NCI-H774 (cell line): ENCODE results near the gene SNAP25.

Source experiments
- DNase-seq: peaks from one replicate; lab custom pipeline; 2025; lab: John Stamatoyannopoulos, UW

SNAP25 gene

DNA sequence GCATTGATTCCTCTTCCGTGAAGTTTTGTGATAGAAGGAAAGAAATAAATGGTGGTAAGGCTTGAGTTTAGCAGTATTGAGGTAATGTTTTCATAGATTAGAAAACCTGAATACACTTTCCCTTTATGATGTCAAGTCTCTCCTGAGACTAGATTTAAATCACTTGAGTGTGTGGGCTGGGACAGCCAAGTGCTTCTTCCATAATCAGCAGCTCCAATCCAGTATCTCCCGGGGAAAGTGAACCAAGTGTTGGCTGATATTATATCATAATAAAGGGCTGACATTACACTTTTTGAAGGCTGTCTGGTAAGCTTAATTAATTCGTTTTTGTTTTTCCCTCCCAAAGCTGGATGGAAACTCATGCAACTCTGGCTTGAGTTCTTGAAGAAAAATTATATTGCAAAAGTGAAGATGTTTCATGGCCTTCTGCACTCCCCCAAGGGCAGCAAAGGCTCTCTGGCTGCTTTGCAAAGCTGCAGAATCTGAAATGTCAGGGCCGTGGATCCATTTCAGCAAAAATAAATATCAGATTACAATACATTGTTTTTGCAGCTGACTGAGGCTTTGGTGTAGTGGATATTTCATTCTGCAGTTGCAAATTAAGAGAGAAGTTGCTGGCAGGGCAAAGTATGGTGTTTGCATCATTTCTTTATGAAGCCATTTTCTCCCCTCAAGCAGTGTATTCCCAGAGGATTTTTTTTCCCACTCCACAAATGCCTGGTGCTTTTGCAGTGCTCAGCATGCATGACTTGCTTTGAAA lies 114.2 kb downstream of the SNAP25 start:
- DNase-seq, result no peak

DNA sequence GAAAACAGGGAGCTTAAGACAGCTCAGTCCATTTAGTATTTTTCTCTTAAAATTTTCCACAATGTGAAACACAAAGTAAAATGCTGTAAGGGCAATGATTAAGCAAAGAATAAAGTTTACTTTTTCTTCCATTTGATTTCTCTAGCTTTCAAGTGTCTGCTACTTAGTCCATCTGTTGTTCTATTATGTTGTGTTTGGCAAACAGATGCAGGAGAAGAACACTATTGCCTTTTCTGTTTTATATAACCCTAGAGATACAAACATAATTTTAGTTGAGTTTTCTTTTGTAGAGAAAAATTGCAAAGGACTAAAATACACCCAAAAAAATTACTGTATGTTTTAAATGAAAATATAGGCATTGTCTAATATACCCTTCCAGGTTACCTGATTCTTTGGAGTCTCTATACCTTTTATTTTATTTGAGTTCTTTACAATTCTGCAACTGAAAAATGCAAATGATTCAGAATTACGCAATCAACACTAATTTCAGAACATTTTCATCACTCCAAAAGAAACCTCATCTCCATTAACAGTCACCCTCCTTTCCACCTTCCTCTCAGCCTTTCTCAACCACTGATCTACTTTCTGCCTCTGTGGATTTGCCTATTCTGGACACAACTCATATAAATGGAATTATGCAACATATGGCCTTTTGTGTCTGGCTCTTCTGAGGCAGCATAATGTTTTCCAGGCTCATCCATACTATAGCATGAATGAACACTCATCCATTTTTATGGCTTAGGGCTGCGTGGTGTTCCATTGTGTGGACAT lies 118.5 kb downstream of the SNAP25 start:
- DNase-seq, result no peak

DNA sequence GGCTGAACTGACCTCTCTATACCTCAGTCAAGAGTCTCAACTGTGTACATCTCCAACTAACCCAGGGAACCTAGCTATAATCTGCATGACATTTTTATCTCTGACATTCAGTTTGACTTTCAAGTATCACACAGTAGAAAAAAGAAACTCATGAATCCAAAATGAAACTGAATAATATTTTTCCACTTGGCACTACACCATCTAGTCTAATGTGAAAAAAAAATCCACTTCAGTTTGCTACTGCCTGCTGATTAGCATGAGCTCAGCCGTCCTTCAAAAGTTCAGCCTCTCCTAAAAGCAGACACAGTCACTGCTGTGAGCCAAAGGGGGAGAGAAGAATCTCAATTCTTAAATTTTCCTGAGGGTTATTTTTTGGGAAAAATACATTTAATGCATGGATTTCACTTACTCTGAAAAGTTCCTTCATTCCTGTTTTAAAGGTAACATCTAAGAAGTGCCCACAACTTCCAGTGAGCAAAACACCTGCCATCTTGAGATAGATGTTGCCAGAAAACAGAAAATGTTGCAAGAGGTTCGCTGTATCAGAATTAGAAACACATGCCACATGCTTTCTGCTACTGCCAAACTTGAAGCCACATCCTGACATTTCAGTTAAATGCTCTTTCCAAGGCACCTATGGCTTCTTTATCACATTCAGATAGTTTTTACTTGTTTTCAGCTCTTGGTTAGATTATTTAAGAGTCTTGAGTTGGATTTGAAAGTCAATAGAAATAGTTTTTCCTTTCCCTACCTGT lies 120.0 kb downstream of the SNAP25 start:
- DNase-seq, result no peak

DNA sequence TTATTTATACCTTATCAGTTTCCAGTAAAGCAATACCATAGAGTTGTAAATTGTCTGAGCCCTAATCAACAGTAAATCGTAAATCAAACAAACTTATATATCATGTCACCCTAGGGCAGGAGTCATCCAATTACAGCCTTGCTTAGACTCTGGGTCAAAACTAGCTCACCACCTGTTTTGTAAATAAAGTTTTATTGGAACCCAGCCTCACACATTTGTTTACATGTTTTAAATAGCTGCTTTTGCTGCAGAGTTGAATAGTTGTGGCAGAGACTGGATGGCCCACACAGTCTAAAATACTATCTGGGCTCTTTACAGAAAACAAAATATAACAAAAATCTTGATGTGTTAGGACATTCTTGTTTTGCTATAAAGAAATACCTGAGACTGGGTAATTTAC lies 121.0 kb downstream of the SNAP25 start:
- DNase-seq, result no peak

DNA sequence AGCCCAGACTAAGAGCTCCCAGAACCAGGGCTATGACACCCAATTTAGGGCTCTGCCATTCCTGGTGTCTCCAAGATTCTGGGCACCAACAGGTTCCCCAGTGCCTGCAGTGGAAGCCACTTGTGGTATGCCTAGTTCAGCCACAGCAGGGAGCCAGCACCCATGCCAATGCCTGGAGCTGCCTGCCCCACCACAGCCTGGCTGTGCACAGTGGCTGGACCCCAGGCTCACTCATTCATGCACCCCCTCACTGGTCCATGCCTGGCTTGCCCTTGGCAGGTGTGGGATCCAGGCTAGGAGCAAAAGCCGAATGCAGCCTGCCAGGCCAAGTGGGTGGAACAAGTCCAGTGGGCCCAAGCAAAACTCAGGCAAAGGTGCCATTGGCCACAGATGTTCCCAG lies 123.5 kb downstream of the SNAP25 start:
- DNase-seq, result no peak

DNA sequence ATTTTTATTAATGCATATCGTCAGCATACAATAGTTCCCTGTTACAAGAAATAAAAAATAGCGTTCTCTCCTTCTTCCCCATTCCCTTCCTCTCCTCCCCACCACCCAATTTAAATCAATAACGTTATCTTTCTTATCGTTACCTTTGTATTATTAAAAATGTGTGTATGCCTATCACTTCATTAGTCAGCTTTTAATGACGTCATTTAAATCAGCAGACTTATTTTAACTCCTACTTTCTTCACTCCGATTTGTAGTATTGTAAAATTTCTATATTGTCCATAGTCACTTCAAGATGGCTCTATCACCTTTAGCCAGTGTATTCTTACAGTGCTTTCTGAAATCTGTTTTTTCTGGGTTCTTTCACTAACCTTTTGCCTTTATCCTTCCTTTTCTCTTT lies 126.3 kb downstream of the SNAP25 start:
- no peak for DNase-seq

DNA sequence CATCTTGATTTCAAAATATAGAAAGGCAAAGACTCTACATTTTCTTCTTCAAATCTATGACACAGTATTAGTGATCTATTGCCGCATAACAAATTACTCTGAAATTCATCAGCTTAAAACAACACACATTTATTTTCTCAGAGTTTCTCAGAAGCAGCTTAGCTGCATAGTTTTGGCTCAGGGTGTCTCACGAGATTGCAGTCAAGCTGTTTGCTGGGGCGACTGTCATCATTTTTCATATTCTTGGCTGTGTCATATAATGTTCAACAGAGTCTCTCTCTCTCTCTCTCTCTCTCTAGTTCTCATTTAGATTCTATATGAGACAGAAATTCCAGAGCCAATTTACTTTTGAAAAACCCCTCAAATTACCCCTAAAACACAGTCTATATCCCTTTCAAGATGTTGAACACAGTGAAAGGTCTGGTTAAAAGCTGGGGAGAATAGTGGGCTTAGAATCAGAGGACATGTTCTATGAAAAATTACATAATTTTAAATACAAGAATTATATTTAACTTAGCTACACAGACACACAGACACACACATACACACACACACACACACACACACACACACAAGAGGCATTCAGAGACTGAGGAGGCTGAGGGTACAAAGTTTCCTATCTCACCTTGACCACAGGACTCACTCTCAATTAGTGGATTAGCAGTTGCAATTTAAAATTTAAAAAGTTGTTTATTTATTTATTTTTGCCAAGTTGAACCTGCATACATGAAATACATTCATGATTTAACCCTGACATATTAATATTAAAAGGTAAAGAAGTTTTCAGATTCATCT lies 128.7 kb downstream of the SNAP25 start:
- DNase-seq, result no peak

DNA sequence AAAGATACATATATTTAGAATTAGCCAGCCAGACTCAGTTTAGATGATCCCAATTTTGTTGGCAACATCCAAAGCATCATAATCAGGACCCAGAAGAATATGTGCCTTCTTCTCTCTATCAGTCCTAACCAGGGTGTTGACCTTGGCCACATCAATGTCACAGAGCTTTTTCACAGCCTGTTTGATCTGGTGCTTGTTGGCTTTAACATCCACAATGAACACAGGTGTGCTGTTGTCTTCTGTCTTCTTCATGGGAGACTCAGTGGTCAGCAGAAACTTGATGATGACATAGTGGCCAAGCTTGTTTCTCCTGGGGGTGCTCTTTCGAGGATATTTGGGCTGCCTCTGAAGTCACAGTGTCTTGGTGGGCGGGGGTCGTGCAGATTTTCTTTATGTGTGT lies 130.5 kb downstream of the SNAP25 start:
- no peak for DNase-seq

DNA sequence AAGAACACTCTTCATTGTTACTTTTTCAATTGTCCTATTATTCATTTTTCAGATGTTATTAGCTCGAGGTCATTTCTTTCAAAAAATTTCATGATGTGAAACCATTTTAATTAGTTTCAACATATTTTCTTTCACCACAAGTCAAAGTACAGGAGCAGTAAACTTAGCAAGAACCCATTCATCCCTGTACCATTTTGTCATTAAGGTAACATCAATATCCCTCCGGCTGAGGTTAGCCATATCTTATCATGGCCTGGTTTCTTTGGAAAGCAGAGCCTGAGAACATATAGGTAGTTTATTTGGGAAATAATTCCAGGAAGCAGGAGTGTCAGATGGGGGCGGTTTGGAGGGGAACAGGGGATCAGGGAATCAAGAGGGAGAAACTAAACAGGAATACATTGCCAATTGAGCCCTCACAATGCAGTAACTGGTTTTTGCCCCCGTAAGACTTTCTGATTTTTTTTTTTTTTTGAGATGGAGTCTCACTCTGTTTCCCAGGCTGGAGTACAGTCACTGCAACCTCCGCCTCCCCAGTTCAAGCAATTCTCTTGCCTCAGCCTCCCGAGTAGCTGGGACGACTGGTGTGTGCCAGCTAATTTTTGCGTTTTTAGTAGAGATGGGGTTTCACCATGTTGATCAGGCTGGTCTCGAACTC lies 131.7 kb downstream of the SNAP25 start:
- DNase-seq, result no peak

DNA sequence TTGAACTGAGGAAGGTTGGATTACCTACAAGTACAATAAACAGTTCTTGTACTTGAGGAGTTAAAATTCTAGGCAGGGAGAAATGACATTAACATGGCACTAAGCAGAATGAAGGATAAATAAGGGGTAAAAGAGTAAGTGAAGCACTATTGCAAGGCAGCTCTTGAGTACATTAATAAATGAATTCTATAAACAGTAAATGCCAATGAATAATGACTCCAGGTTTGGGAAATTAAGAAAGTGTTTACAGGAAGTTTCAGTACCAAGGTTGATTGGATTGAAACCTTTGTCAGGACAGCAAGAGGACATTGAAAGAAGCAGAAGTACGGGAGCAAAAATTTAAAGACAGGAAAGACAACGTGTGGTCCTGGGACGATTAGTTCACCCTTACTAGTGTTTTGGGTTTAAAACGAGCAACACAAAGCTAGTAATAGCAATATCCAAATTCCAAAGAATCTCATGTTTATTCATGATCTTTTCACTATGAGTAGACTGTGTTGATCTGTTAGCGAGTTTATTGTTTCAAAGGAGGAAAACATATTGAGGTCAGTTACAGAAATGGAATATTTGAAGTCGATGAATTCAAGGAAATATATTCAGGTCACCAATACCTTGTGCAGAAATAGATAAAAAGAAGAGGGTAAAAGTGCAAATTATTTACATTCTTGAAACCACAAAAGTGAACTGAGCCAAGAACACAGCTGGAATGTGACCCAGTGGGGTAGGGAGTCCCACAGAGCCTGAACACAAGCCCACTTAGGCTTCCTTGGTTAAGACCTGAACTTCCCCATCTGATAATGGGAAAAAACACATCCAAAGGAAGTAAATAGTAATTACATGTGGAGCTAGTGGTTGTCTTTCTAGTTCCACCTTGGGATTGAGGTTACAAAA lies 134.5 kb downstream of the SNAP25 start:
- no peak for DNase-seq

DNA sequence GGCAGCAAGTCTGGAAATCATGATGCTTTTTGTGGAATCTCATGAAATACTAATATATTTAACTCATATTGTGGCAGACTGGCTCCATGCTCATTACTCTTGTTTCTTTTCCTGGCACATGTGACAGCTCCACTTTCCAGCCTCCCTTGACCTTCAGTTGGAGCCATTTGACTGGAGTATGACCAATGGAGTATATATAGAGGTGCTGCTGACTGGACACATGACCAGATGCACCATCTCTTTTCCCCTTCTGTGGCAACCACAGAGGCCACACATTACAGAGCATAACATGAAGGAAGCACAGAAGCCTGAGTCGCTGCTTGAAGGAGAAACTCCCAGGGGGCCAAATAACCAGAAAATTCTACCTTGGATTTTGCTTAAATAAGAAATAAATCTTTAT lies 138.0 kb downstream of the SNAP25 start:
- DNase-seq, result no peak
